Activated CD4-positive, alpha-beta T cell treated with anti-CD3 and anti-CD28 coated beads for 36 hours (primary cell): ENCODE data around the gene UBE2E2. TPM values are rescaled to one million over a fixed set of nuclear protein-coding genes. Genes with fewer than 3 reads are reported as not detected.

Experiments
- ATAC-seq: fragments of 200-7000 bp; cut with Tn5 transposase; one replicate; pipeline ENCODE4 v1.10.0; 2021; ENCODE audit warnings: mild to moderate bottlenecking, moderate library complexity
- CTCF ChIA-PET: fragments of 350-600 bp; sonication (Branson Sonifier 250); formaldehyde crosslinking; loops from one replicate; lab custom pipeline; 2021; ENCODE audit warnings: antibody characterized with exemption; lab: Charles Lee
- POLR2A ChIA-PET: fragments of 350-600 bp; sonication (Branson Sonifier 250); formaldehyde crosslinking; loops from one replicate; lab custom pipeline; 2021; ENCODE audit warnings: antibody characterized with exemption, inconsistent platforms; lab: Charles Lee
- DNase-seq: peaks from one replicate; pipeline ENCODE4 v3.0.0-alpha.2; 2020
- H3K27ac Mint-ChIP-seq: one replicate; pipeline ENCODE4 v1.8.0; 2021; ENCODE audit warnings: mixed read lengths
- H3K27me3 Mint-ChIP-seq: one replicate; pipeline ENCODE4 v1.8.0; 2021; ENCODE audit warnings: mixed read lengths
- H3K36me3 Mint-ChIP-seq: one replicate; pipeline ENCODE4 v1.8.0; 2021; ENCODE audit warnings: low read depth, mixed read lengths
- H3K4me1 Mint-ChIP-seq: one replicate; pipeline ENCODE4 v1.8.0; 2021; ENCODE audit warnings: mixed read lengths
- H3K4me3 Mint-ChIP-seq: one replicate; pipeline ENCODE4 v1.8.0; 2021; ENCODE audit warnings: mild to moderate bottlenecking, moderate library complexity, mixed read lengths
- H3K9me3 Mint-ChIP-seq: one replicate; pipeline ENCODE4 v1.8.0; 2021; ENCODE audit warnings: low read depth, mixed read lengths
- intact Hi-C, 2 experiments: fragments of 100-400 bp; cut with DNase I in 1 of 2; cut with micrococcal nuclease in 1 of 2; formaldehyde crosslinking; loops; one replicate each; pipeline versions ENCODE4 v1.14.2 to v1.15.1; 2022 to 2024; cut with DNase I, micrococcal nuclease
- total RNA-seq, 2 experiments: library from RNA; stranded (reverse); gene quantifications; one replicate each; pipeline ENCODE4 v1.2.3, GENCODE V29; 2021

UBE2E2 gene
- total RNA-seq, 2 experiments from 2014 or later: 13.5 to 18.2 TPM

- Mint-ChIP-seq H3K9me3 (no peaks in the 10 kb centered on the region), H3K4me3 (no peak overlapping the region), H3K36me3 (no peaks in the 10 kb centered on the region), H3K27me3 (no peaks in the 10 kb centered on the region), H3K27ac (no peak overlapping the region), H3K4me1 (peaks cover 12% of the 10 kb centered on the region)
- CTCF ChIA-PET: interaction anchor here (0.6 kb wide), 1 partner anchor 27 kb away, joined by 3 read pairs; no protein-coding TSS in a partner anchor
- no peak for ATAC-seq
- intact Hi-C loops: no loop called here
- no peak for DNase-seq
- POLR2A ChIA-PET: no interaction called here
Measured at GRCh38 chr3:23240171-23240785, 37.2 kb downstream of the UBE2E2 start.

DNA sequence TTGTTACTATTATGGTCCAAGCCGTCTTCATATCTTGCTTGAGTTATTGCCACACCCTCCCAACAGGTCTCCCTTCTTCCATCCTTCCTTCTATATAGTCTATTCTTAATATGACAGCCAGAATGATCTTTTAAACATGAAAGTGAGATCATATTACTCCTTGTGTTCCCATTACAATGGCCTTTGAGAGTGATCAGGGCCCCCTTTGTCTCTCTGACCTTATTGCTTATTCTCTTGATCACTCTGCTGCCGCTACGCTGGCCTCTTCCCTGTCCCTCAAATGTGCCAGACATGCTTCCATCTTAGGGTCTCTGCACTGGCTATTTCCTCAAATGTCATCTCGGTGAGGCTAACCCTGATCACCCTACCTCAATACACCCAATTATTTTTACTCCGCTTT is 38.1 kb downstream of the UBE2E2 start:
- intact Hi-C loops: no loop called here
- H3K27me3 Mint-ChIP-seq: no peaks in the 10 kb centered on the region
- ATAC-seq (no peak), DNase-seq (no peak)
- peaks cover 5% of the 10 kb centered on the region for H3K4me1 Mint-ChIP-seq
- H3K36me3 Mint-ChIP-seq: no peaks in the 10 kb centered on the region
- H3K9me3 Mint-ChIP-seq: no peaks in the 10 kb centered on the region
- POLR2A ChIA-PET: no interaction called here
- H3K4me3 Mint-ChIP-seq: no peak overlapping the region
- no peak overlapping the region for H3K27ac Mint-ChIP-seq
- CTCF ChIA-PET: no interaction called here

GRCh38 chr3:23242106-23242505 is 39.0 kb downstream of the UBE2E2 start:
- no peaks in the 10 kb centered on the region for H3K9me3 Mint-ChIP-seq
- H3K27ac Mint-ChIP-seq: no peak overlapping the region
- ATAC-seq (peak; percentile 55), DNase-seq (no peak)
- peaks cover 5% of the 10 kb centered on the region for H3K4me1 Mint-ChIP-seq
- no peak overlapping the region for H3K4me3 Mint-ChIP-seq
- no peaks in the 10 kb centered on the region for H3K27me3 Mint-ChIP-seq
- intact Hi-C loops: no loop called here
- no peaks in the 10 kb centered on the region for H3K36me3 Mint-ChIP-seq
- ChIA-PET POLR2A (no interaction called here), CTCF (no interaction called here)

GRCh38 chr3:23244324-23245041 is 41.4 kb downstream of the UBE2E2 start:
- no peaks in the 10 kb centered on the region for H3K36me3 Mint-ChIP-seq
- peaks cover 5% of the 10 kb centered on the region for H3K4me1 Mint-ChIP-seq
- POLR2A ChIA-PET: no interaction called here
- no peak overlapping the region for H3K4me3 Mint-ChIP-seq
- H3K27ac Mint-ChIP-seq: no peak overlapping the region
- no peaks in the 10 kb centered on the region for H3K27me3 Mint-ChIP-seq
- no peaks in the 10 kb centered on the region for H3K9me3 Mint-ChIP-seq
- CTCF ChIA-PET: no interaction called here
- DNase-seq: no peak
- no peak for ATAC-seq
- intact Hi-C loops: no loop called here

- Mint-ChIP-seq H3K9me3 (no peaks in the 10 kb centered on the region), H3K4me3 (no peak overlapping the region), H3K36me3 (no peaks in the 10 kb centered on the region), H3K27me3 (no peaks in the 10 kb centered on the region), H3K27ac (no peak overlapping the region), H3K4me1 (peaks cover 17% of the 10 kb centered on the region)
- ChIA-PET CTCF (interaction anchor here (1.4 kb wide), 1 partner anchor 9 kb away, joined by 3 read pairs; no protein-coding TSS in a partner anchor), POLR2A (no interaction called here)
- intact Hi-C loops: no loop called here
- ATAC-seq (no peak), DNase-seq (no peak)
Measured at GRCh38 chr3:23246651-23247050, 43.5 kb downstream of the UBE2E2 start.

GRCh38 chr3:23248594-23249131 is 45.5 kb downstream of the UBE2E2 start:
- no peaks in the 10 kb centered on the region for H3K27me3 Mint-ChIP-seq
- intact Hi-C loops: no loop called here
- H3K9me3 Mint-ChIP-seq: no peaks in the 10 kb centered on the region
- POLR2A ChIA-PET: no interaction called here
- DNase-seq: no peak
- CTCF ChIA-PET: interaction anchor here (0.6 to 0.8 kb wide), 3 partner anchors 13 to 742 kb away, joined by 3 to 5 read pairs (median 4); no protein-coding TSS in a partner anchor
- ATAC-seq: no peak
- H3K36me3 Mint-ChIP-seq: no peaks in the 10 kb centered on the region
- H3K4me1 Mint-ChIP-seq: peaks cover 21% of the 10 kb centered on the region
- H3K27ac Mint-ChIP-seq: no peak overlapping the region
- H3K4me3 Mint-ChIP-seq: no peak overlapping the region

- Mint-ChIP-seq H3K4me3 (no peak overlapping the region), H3K36me3 (no peaks in the 10 kb centered on the region), H3K4me1 (peaks cover 25% of the 10 kb centered on the region), H3K9me3 (no peaks in the 10 kb centered on the region), H3K27ac (no peak overlapping the region), H3K27me3 (no peaks in the 10 kb centered on the region)
- ATAC-seq (peak; percentile 84), DNase-seq (no peak)
- intact Hi-C loops: no loop called here
- ChIA-PET CTCF (no interaction called here), POLR2A (no interaction called here)
Measured at GRCh38 chr3:23249961-23250360, 46.8 kb downstream of the UBE2E2 start.

GRCh38 chr3:23252122-23252521 is 49.0 kb downstream of the UBE2E2 start:
- ATAC-seq (no peak), DNase-seq (no peak)
- Mint-ChIP-seq H3K4me1 (peaks cover 25% of the 10 kb centered on the region), H3K4me3 (no peak overlapping the region), H3K36me3 (no peaks in the 10 kb centered on the region), H3K27ac (no peak overlapping the region), H3K9me3 (no peaks in the 10 kb centered on the region), H3K27me3 (no peaks in the 10 kb centered on the region)
- ChIA-PET POLR2A (no interaction called here), CTCF (no interaction called here)
- intact Hi-C loops: no loop called here

- Mint-ChIP-seq H3K4me1 (peaks cover 29% of the 10 kb centered on the region), H3K27me3 (no peaks in the 10 kb centered on the region), H3K27ac (no peak overlapping the region), H3K36me3 (no peaks in the 10 kb centered on the region), H3K4me3 (no peak overlapping the region), H3K9me3 (no peaks in the 10 kb centered on the region)
- ChIA-PET POLR2A (no interaction called here), CTCF (no interaction called here)
- DNase-seq (no peak), ATAC-seq (peak; percentile 60)
- intact Hi-C loops: no loop called here
Measured at GRCh38 chr3:23253214-23253613, 50.1 kb downstream of the UBE2E2 start.

DNA sequence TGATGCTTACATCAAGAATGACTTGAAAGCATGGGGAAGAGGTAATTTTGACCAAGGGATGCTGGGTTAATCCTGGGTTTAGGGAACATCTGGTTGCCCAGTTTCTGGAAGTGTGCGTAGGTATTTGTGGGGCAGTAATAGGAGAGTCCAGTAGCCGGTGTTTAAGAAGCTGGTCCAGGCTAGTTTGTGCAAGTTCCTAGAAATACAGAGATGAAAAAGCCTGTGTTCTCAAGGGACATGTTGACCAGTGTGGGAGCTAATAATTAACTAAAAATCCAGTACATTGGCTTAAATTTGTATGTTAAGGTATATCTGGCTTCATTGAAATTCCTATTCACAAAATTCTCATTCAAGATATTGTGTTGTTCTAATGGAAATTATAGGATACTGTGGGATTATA is 51.2 kb downstream of the UBE2E2 start:
- intact Hi-C loops: no loop called here
- CTCF ChIA-PET: interaction anchor here (0.6 to 1.1 kb wide), 2 partner anchors 104 to 432 kb away, joined by 3 read pairs; no protein-coding TSS in a partner anchor
- Mint-ChIP-seq H3K4me1 (peaks cover 29% of the 10 kb centered on the region), H3K36me3 (no peaks in the 10 kb centered on the region), H3K27me3 (no peaks in the 10 kb centered on the region), H3K27ac (no peak overlapping the region), H3K4me3 (no peak overlapping the region), H3K9me3 (no peaks in the 10 kb centered on the region)
- no peak for DNase-seq
- ATAC-seq: no peak
- POLR2A ChIA-PET: no interaction called here

DNA sequence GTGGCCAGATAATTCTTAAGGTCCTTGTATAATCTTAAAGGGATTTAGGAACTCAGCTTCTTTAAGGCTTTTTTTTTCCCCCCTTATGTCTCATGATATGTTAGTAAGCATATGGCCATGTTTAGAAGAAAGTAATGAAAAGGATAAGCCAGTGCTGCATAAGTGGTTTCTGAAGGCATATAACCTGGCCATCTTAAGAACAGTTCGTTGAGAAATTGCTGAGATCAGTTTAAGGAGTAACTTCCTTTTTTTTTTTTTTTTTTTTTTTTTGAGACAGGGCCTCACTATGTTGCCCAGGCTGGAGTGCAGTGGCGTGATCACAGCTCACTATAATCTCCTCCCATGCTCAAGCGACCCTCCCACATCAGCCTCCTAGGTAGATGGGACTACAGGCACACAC is 51.7 kb downstream of the UBE2E2 start:
- Mint-ChIP-seq H3K4me1 (peaks cover 27% of the 10 kb centered on the region), H3K27ac (no peak overlapping the region), H3K36me3 (no peaks in the 10 kb centered on the region), H3K4me3 (no peak overlapping the region), H3K27me3 (no peaks in the 10 kb centered on the region), H3K9me3 (no peaks in the 10 kb centered on the region)
- intact Hi-C loops: no loop called here
- CTCF ChIA-PET: interaction anchor here (0.5 to 1.1 kb wide), 2 partner anchors 103 to 170 kb away, joined by 3 read pairs; no protein-coding TSS in a partner anchor
- DNase-seq (no peak), ATAC-seq (no peak)
- POLR2A ChIA-PET: no interaction called here
